AG09319 (cell line): Measurements from ENCODE around the gene SOX1.

Experiments used
- DNase-seq: peaks from one replicate; pipeline ENCODE4 v3.0.0-alpha.2; 2010; ENCODE audit warnings: low read depth; ENCODE audit errors: extremely low read depth
- TF ChIP-seq, protein P1 (sequence below): IDR thresholded peaks from 2 replicates; pipeline ENCODE4 v1.5.1; 2011; ENCODE audit warnings: low read depth, mild to moderate bottlenecking, inconsistent platforms, low read length, moderate library complexity

Gene SOX1

DNA sequence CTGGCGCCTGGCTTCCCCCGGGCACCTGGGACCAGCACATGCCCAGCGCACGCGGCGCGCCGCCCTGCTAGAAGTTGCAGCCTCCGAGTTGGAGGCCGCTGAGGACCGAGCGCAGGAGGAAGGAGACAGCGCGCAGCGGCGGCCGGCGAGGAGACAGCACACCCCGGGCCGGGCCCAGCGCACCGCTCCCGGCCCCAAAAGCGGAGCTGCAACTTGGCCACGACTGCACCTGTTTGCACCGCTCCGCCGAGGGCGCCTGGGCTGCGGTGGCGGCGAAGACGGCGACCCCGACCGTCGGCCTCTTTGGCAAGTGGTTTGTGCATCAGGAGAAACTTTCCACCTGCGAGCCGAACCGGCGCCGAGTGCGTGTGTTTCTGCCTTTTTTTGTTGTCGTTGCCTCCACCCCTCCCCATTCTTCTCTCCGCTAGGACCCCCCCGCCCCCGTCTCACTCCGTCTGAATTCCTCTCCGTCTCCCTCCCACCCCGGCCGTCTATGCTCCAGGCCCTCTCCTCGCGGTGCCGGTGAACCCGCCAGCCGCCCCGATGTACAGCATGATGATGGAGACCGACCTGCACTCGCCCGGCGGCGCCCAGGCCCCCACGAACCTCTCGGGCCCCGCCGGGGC lies at the start of gene SOX1:
TSS of gene SOX1 (plus strand) at position 34 of the 626 bp plus-strand sequence. CDS start at position 544, 510 bp downstream.
- DNase-seq: no peak
- TF ChIP-seq, protein P1, sequence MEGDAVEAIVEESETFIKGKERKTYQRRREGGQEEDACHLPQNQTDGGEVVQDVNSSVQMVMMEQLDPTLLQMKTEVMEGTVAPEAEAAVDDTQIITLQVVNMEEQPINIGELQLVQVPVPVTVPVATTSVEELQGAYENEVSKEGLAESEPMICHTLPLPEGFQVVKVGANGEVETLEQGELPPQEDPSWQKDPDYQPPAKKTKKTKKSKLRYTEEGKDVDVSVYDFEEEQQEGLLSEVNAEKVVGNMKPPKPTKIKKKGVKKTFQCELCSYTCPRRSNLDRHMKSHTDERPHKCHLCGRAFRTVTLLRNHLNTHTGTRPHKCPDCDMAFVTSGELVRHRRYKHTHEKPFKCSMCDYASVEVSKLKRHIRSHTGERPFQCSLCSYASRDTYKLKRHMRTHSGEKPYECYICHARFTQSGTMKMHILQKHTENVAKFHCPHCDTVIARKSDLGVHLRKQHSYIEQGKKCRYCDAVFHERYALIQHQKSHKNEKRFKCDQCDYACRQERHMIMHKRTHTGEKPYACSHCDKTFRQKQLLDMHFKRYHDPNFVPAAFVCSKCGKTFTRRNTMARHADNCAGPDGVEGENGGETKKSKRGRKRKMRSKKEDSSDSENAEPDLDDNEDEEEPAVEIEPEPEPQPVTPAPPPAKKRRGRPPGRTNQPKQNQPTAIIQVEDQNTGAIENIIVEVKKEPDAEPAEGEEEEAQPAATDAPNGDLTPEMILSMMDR: no peak

DNA sequence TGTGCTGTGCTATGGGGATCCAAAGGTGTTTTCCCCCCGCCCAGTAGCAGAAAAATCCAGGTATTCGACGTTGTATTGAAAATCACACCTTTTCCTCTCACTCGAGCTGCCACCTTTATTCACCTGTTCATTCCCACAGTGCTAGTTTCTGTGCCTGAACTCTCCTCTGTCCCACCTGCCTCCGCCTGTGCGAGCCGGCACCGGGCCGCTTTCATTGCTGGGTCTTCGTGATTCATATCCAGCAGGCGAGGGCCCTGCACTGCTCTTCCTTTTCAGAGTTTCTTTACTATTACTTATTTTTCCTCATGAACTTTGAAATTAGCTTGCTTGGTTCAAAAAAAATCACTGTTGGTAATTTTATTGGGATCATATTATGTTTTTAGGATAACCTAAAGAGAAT lies 42.4 kb upstream of the SOX1 start:
- no peak for DNase-seq
- TF ChIP-seq, protein P1: no peak

DNA sequence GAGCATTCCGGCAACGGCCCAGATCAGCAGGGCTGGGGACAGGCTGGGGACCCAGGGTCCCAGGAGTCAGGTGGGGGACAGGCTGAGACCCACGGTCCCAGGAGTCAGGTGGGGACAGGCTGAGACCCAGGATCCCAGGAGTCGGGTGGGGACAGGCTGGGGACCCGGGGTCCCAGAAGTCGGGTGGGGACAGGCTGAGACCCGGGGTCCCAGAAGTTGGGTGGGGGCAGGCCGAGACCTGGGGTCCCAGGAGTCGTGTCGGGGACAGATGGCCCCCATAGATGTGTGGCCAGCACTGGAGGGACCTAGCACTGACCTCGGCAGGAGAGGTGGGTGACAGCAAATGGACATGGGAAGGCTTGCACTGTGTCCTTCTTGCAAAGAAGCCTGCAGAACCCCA lies 39.7 kb upstream of the SOX1 start:
- no peak for DNase-seq
- TF ChIP-seq, protein P1: no peak

DNA sequence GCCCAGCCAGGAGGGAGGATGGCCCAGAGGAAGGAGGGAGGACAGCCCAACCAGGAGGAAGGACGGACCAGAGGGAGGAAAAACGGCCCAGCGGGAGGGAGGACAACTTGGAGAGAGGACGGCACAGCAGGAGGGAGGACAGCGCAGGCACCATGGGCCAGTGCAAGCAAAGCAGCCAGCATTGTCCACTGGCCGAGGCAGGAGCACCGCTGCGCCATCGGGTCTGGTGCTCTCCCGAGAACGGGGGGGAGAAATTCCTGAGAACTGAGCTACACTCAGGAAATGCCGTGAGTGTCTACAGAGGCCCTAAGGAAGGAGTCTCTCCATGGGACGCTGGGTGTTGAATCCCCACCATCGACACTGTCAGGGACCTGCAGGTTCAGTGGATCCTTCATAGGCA lies 38.5 kb upstream of the SOX1 start:
- TF ChIP-seq, protein P1: no peak
- no peak for DNase-seq

DNA sequence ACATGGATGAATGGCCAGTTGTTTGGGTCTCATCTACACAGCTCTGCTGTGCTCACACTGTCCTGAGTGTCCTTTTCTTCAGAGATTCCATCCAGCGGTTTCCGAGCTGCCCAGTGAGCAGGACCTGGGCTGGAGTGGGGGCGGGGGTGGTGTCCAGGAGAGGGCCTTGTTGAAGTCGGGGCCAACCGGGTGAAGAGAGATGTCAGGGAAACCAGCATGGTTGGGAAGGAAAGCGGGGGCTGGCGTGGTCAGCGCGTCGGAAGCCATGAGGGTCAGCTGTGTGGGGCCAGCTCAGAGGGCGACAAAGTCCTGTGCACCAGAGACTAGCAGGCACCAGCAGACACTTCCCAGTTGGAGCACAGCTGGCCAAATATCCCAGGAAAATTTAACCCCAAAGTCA lies 37.8 kb upstream of the SOX1 start:
- TF ChIP-seq, protein P1: no peak
- no peak for DNase-seq

DNA sequence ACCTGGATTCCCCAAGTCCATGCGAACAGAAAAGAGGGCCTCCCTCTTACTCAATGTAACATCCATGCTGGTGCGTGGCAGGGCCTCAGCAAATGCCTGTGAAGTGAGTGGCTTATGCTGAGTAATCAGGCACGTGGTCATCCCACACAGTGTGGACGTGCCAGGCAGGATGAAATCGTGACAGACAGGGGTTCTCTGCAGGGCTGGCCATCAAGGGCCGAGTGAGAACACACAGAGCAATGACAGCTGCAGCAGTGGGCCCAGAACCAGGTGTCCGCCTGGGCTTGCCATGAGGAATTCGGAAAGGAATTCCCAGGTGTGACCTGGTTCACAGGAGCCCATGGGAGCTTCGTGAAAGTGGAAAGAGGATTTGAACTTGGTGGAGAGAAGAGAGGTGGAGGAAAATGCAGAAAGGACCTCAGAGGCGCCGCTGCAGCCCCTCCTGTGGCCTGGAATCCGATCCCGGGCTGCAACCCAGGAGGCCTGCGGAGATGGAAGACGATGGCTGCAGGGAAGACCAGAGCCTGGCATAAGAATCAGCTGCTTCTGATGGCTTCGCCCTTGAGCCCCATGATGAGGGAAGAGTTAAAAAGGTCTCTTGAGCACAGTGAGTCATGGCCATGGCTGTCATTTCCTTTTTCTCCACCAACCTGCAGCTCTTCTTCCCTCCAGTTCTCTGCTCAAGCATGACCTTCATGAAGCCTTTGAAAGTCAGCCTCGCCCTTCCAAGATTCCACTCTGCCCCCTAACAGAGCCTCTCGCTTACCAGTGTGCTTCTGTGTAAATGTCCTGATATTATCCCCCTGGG lies 34.6 kb upstream of the SOX1 start:
- no peak for DNase-seq
- TF ChIP-seq, protein P1: no peak

DNA sequence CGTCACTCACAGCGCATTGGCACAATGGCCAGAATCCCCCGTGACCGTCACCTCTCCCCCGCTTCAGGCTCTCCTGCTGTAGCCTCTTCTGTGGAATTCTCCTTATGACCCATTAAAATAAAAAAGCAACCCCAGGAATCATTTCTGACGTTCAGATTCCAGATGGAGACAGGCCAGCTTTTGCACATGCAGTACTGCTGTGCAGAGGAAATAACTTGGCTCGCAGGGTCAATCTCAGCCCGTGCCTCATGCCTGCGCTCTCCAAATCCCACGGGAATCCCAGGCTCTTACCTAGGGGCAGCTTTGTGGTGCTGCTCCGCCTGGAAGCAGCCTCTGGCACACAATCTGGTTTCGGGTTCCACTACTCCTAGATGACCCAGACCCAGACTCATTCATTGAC lies 32.7 kb upstream of the SOX1 start:
- TF ChIP-seq, protein P1: no peak
- no peak for DNase-seq
